Activated naive CD4-positive, alpha-beta T cell treated with Interleukin-2 at 50 U/mL for 16 hours (primary cell): ENCODE data around the gene RAB40AL.
"Not testable (repeated sequence)": the region's sequence is repeated elsewhere in the genome, so short reads cannot be mapped to it uniquely, and the experiment has no call there.

Experiments used
- DNase-seq: peaks from one replicate; pipeline ENCODE4 v3.0.0-alpha.2; 2020

The RAB40AL gene, protein sequence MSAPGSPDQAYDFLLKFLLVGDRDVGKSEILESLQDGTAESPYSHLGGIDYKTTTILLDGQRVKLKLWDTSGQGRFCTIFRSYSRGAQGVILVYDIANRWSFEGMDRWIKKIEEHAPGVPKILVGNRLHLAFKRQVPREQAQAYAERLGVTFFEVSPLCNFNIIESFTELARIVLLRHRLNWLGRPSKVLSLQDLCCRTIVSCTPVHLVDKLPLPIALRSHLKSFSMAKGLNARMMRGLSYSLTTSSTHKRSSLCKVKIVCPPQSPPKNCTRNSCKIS

DNA sequence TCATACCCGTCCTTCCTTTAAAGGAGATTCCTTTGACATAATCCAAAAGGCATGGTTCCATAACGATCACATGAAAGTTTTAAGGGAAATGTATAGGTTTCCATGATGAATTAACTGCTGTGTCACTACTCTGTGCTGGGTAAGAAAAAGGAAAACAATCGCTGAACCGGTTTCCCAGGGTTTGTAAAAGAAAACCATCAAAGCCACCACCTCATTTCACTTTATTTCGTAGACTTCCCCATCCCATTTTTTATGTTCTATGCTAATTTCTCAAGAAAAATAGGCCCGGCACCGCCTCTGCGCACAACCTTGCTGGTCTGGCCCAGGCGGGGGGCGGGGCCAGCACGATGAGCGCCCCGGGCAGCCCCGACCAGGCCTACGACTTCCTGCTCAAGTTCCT lies at the start of gene RAB40AL:
RAB40AL (plus strand) TSS at position 301 of the 400 bp plus-strand sequence; CDS start at position 348, 47 bp downstream.
- DNase-seq, result not testable (repeated sequence)

DNA sequence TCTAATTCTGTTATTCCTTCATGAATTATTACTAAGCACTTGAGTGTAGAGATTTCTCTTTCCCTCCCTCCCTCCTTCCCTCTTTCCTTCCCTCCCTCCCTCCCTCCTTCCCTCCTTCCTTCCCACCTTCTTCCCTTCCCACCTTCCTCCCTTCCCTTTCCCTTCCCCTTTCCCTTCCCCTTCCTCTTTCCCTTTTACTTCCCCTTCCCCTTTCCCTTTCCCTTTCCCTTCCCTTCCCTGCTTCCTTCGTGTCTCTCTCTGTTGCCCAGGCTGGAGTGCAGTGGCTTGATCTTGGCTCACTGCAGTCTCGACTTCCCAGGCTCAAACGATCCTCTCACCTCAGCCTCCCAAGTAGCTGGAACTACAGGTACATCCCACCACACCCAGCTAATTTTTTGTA lies 49.4 kb upstream of the RAB40AL start:
- no peak for DNase-seq

DNA sequence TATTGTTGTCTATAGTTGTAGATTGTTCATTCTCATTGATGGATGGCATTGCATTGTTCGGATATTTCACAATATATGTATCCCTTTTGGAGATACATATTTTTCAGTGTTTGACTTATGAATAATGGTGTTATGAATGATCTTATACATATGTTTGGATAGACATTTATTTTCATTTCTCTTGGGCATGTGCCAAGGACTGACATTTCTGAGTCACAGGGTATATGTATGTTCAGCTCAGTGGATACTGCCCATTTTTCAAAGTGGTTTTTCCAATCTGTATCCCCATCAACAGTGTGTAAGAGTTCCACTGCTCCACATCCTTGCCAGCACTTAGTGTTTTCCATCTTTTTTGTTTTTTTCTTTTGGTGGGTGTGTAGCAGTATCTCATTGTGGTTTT lies 45.0 kb upstream of the RAB40AL start:
- DNase-seq, result no peak

DNA sequence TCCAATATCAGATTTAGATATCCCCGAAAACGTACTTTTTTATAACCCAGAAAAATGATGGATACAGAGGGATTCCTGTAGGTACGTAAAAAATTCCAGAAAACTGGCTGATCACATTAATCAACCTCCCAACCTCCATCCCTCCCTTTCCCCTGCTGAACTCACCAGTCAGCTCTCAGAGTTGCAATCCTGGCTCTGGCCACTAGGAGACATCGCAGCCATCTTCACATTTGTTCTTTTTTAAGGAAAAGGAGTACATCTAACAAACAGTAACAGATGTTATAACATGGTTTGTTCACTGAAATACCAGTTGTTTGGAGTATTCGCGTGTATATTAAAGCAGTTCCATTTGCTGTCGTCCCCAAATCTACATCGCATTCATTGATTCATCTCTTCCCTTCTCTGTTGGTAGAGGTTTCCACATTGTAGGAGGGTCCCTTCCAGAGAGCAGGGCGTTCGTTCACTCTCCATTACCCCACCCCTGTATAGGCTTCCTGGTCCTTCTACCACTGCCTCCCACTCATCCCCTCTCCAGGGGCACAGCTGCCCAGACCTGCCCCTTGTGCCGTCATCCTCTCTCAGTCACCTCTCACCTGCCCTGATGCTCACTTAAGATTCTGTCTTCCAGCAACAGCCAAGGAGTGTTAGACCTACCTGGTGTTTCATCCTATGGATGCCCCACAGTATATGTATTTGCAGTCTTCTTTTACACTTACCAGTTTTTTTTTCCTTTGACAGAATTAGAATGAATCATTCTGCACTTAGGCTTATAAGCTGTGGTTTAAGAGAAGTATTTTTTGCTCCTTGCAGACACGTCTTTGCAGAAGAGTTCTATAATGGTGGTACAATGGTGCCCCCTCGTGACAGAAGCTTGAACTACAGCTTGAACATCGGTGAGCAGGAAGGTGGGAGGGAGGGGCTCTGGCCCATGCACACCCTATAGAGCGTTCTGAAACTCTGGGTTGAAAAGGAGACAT lies 36.8 kb upstream of the RAB40AL start:
- DNase-seq, result peak; percentile 71

DNA sequence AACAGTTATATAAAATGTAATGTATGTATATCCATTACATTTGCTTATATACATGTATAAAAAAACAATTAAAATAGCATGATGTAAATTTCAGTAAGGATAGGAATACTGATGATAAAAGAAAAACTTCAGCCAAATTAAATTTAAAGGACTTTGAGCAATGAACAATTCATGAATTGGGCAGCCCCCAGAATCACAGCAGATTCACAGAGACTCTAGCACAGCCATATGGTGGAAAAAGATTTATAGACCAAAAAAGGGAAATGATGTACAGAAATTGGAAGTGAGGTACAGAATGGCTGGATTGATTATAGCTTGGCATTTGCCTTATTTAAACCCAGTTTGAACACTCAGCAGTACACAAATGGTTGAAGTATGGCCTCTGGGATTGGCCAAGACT lies 34.7 kb upstream of the RAB40AL start:
- no peak for DNase-seq

DNA sequence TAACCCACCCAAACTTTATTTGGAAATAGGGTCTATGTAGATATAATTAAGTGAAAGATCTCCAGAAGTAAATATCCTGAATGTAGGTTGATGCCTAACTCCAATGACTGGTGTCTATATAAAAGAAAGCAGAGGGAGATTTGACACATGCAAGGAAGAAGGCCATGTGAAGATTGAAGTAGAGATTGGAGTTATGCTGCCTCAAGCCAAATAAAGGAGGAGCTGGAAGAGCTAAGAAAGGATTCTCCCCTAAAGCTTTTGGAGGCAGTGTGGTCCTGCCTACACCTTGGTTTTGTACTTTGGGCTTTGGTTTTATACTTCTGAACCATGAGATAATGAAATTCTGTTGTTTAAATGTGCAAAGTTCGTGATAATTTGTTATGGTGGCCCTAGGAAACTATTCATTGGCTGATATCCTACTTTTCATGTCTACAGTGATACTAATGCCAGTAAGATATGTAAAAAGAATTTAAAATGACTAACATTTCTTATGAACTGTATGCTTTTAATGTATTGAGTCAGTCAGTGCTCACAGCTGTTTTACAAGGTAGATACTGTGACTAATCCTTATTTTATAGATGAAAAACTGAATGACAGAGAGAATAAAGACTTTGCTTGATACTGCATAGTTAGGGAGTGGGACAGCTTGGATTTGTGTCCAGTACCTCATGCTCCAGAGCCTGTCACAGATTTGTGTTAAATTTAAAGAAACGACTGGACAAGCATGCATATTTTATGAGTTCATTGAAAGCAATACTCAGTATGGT lies 5.9 kb upstream of the RAB40AL start:
- DNase-seq, result no peak

DNA sequence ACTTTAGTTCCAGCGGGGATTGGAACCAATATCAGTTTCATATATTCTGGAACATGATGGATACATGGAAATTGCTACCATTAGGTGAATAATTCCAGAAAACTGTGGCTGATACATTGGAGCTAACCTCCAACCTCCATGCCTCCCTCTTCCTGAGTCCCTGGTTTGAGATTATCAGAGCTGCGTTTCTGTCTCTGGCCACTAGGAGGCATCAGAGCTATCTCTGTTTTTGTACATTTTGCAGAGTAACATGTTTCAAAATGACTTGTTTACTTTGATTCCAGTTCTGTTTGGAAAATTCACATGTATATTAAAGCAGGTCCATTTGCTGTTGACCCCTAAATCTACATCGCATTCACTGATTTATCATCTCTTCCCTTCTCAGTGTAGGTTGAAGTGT lies 2.4 kb upstream of the RAB40AL start:
- DNase-seq, result peak; percentile 10

DNA sequence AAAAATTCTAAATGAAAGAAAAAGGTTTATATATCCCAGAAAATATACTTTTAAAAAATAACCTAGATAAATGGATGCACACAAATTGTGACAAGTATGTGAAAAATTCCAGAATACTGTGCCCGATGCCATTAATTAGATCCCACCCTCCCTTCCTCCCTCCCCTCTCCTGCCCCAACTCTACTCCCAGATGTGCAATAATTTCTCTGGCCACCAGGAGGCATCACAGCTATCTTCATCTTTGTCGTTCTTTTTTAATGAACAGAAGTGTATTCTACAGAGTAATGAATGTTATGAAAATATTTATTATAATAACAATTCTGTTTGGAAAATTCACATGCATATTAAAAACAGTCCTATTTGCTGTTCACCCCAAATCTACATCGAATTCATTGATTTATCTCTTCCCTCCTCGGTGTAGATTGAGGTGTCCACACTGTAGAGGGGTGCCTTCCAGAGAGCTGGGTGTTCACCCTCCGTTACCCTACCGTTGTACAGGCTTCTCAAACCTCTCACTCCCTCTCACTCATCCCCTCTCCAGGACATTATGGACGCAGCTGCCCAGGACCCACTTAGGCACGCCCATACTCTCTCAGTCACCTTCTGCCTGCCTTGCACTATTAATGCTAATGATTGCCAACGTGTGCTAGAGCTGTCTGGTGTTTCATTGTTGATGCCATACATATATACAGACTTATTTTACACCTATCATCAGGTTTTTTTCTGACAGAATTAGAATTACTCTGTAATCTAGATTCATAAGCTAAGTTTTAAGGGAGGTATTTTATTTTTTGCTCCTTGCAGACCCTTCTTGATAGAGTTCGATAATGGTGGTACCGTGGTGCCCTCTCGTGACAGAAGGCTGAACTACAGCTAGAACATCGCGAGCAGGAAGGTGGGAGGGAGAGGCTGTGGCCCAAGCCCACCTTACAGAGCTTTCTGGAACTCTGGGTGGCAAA lies 14.1 kb downstream of the RAB40AL start:
- DNase-seq, result peak; percentile 54

DNA sequence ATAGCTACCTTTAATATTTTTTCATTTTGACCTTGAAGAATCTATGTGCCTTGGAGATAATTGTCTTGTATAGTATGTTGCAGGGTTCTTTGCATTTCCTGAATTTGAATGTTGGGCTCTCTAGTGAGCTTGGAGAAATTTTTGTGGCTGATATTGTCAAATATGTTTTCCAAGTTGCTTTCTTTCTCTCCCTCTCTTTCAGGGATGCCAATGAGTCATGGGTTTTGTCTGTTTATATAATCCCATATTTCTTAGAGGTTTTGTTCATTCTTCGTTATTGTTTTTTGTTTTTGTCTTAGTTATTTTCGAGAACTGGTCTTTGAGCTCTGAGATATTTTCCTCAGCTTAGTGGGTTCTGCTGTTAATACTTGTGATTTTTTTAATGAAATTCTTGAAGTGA lies 20.7 kb downstream of the RAB40AL start:
- DNase-seq, result no peak

DNA sequence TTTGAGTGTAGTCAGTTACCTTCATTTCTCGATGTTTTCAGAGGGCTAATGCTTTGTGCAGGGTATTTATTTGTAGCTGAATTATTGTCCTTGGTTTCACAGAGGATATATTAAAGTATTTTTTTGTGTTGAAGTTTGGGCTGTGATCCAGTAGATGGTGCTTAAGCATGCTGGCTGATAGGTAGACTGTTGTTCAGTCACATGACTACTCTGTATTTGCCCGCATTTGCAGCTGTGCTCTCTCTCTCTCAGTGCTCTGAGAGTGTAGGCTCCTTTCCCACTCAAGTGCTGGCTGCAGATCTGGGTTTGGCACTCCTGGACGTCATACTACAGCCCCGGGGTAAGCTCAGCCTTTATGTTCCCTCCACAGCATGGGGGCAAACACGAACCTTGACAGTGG lies 21.7 kb downstream of the RAB40AL start:
- no peak for DNase-seq

DNA sequence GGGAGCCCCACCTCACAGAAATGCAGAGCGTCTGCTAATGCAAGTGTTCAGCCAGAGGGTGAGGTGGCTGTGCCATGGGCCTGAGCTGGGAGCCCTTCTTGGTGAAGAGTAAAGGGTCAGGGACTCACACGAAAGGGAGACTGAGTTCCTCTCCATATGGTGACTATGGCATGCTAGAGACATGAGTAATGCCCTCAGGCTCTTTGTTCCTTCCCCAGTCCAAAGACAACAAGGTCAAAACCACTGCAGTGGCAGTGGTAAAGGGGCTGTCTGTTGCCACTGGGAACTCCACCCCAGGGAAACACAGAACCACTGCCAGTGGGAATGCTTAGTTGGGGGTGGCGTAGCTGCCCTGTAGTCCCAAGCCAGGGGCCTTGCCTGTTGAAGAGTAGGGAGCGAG lies 22.4 kb downstream of the RAB40AL start:
- no peak for DNase-seq

DNA sequence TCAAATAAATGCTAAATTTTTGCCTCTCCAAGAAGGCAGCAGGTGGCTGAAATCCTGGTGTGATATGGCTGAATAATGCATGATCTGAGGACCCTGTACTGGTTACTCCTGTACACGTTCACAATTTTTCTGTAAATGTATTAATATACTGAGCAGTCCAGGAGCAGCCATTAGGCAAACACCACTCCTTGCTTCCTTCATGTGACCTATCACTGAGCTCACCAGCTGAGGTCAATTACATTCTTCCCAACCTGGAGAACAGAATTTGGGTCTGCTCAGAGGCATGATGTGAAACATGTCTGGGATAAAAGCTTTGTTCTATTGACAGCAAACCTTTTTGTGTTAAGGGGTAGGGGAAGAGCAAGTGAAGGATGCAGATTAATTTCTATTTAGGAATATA lies 26.9 kb downstream of the RAB40AL start:
- DNase-seq, result no peak

DNA sequence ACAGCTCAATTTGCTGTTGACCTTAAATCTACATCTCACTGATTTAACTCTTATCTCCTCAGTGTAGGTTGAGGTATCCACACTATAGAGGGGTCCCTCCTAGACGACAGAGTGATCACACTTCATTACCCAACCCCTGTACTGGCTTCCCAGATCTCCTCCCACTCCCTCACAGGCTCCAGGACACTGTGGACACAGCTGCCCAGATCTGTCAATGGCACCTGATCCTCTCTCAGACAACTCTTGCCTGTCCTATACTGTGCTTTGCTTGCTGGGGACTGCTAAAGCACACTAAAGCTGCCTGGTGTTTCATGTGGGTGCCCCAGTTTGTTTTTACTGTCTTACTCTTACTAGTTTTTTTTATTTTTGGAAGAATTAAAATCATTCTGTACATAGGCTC lies 27.9 kb downstream of the RAB40AL start:
- DNase-seq, result no peak

DNA sequence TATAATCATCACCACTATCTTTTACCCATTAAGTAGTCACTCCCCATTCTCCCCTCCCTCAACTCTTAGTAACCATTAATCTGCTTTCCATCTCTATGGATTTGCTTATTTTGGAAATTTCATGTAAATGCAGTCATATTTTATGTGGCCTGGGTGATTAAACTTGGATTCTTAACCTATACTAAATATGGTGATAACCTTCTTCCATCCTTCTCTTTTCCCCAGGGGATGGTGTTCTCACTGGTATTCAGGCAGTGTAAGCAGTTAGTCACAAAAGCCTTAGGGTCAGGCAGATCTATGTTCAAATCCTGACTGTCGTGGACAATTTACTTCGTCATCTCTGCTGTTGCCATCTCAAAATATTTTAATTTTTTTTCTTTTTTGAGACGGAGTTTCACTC lies 29.6 kb downstream of the RAB40AL start:
- no peak for DNase-seq

DNA sequence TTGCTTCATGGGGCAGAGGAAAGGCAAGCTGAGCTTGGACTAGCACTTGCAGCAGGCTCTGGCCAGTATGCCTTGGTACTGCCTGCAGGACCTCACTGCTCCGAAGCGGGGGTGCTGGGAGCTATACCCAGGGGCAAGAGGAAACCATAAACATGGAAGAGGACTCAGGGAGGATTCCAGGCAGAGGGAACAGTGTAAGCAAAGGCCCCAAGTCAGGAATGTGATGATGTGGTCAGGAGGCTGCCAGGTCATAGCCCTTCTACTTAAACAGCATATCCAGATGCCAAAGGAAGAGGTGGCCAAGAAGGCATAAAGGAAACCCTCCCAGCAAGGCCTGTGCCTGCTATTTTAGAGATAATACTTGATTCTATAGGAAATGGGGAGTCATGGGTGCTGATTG lies 31.1 kb downstream of the RAB40AL start:
- no peak for DNase-seq

DNA sequence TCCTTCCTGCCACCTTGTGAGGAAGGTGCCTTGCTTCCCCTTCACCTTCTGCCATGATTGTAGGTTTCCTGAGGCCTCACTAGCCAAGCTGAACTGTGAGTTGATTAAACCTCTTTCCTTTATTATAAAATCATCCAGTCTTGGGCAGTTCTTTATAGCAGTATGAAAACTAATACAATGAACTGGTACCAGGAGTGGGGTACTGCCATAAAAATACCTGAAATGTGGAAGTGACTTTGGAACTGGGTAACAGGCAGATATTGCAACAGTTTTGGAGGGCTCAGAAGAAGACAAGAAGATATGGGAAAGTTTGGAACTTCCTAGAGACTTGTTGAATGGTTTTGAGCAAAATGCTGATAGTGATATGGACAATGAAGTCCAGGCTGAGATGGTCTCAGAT lies 34.5 kb downstream of the RAB40AL start:
- not testable (repeated sequence) for DNase-seq

DNA sequence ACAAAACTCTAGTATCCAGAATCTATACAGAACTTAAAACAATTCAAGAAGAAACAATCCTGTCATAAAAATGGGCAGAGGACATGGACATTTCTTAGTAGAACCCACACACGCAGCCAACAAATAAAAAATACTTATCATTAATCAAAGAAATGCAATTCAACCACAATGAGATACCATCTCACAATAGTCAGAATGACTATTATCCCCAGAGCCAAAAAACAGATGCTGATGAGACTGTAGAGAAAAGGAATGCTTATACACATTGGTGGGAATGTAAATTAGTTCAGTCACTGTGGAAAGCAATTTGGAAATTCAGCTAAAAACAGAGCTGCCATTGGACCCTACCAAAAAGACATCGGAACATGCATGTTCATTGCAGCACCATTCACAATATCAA lies 37.9 kb downstream of the RAB40AL start:
- no peak for DNase-seq

DNA sequence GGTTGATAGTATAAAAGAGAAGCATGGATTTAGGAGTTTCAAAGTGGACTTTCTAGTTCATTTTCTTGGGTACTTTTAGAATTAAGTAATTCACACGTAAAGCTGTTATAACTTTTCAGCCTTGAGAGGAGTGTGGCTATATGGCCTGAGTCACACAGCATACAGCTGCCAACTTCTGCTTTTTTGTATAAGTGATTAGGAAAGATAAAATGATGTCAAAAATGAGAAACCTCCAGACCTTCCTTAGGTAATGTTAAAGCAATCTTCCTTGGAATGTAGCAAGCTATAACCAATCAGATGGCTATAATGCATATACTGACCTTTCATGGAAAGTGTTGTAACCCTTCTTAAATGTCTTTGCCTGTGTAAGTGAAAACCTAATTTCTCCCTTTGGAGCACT lies 39.2 kb downstream of the RAB40AL start:
- no peak for DNase-seq

DNA sequence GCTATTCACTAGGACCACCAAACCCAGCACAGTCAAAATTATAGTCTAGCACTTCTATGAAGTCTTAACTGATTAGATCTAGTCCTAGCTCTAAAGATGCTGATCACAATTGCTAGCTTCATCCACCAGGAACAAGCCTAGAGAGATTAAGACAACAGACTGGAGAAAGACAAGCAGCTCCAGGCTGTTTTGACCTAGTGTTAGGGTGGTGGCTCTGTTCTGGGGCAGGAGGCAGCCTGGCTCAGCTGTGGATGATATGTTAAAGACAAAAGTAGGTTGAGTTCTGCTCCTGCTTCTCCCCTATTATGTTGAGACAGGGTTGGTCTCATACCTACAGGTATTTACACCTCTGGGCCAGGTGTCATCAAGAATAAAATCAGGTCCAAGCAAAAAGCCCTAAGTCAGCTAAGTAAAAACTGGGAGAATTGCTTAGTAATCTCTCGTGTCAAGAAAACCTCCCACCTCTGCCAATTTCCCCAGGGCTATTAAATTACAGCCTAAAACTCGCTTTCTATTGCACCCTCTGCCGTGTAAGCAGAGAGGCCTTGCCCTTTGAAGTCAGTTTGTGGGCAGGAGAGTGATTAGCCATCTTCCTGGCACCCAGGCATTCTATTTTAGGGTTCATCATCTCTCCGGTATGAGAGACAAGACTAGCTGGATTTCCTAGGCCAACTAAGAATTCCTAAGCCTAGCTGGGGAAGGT lies 39.9 kb downstream of the RAB40AL start:
- DNase-seq, result no peak

DNA sequence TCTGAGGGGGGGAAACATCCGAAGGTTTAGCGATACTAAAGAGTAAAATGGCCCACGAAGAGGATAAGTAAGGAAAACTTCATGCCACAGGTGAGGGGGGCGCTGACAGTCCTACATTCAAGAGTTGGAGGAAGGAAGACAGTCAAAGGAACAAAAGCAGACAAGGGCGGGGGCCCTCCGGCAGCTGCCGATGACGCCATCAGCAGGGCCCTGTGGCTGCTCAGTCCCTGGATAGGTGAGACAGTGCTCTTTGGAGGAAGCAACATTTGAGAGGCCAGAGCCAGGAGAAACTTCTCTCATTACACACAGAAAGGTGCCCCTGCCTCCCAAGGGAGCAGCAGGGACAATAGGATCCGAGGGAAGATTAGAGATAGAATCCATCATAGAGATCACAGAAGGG lies 41.5 kb downstream of the RAB40AL start:
- DNase-seq, result no peak

DNA sequence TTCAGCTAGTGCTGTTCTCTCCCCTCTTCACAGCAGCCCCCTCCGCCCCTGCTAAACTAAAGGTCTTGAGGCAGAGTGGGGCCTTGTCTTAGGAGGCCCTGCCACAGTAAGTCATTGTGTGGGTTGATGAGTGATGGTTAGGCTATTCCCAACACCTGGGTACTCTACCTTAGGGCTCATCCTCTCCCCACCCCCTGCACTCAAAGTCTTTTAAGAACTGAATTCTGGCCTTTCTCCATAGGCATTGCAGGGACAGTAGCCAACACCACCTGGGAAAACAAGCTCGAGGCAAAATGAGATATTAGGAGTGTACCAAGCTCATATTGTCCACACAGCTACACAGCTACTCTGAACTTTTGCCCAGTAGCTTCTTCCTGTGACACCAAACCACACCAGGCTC lies 42.5 kb downstream of the RAB40AL start:
- no peak for DNase-seq

DNA sequence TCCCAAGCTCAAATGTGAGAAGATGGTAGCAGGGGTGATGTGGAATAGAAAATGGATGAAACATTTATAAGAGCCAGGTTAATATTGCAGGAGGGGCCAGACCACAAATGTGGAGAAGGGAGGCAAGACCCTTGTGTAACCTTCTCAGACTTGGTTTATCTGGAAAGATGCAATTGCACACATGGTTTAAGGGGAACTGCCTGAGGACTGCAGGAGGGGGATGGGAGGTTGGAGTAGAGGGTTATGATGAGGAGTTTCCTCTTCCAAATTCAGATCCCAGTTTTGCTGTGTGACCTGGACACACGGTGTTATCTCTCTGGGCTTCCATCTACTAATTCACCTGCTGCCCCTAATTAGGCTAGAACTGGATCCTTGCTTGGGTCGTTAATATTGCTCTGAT lies 46.1 kb downstream of the RAB40AL start:
- no peak for DNase-seq
